Tibial nerve (tissue), 4 donors: ENCODE measurements around the gene TRAPPC6A. TPM values are rescaled to one million over a fixed set of nuclear protein-coding genes. Genes with fewer than 3 reads are reported as not detected.

Source experiments
- DNase-seq, 2 donors: peaks; one replicate each; pipeline ENCODE4 v3.0.0-alpha.2; 2019; ENCODE audit warnings: low spot score in 2 of 2
- H3K27ac ChIP-seq, 4 donors: fragments of 200-600 bp; sonication (generic) in 3 of 4; one replicate each; pipeline ENCODE4 v1.5.1; 2017 to 2019; ENCODE audit warnings: mild to moderate bottlenecking in 1 of 4
- H3K27me3 ChIP-seq, 2 donors: fragments of 200-600 bp; sonication (generic) in 1 of 2; one replicate each; pipeline versions ENCODE4 v1.5.1 to v1.6.0; 2017 to 2019
- H3K36me3 ChIP-seq, 3 donors: fragments of 200-600 bp; sonication (generic); one replicate each; pipeline ENCODE4 v1.5.1; 2018 to 2019
- H3K4me1 ChIP-seq, 4 donors: fragments of 200-600 bp; sonication (generic) in 3 of 4; one replicate each; pipeline ENCODE4 v1.5.1; 2017 to 2019
- H3K4me3 ChIP-seq, 4 donors: fragments of 200-600 bp; sonication (generic) in 3 of 4; one replicate each; pipeline ENCODE4 v1.5.1; 2017 to 2019; ENCODE audit warnings: mild to moderate bottlenecking in 1 of 4, moderate library complexity in 1 of 4
- H3K9me3 ChIP-seq, 4 donors: fragments of 200-600 bp; sonication (generic) in 3 of 4; one replicate each; pipeline ENCODE4 v1.5.1; 2017 to 2019
- EP300 ChIP-seq, 2 donors: sonication (generic); formaldehyde crosslinking; IDR thresholded peaks; one replicate each; pipeline ENCODE4 v1.6.1; 2017; ENCODE audit warnings: antibody characterized with exemption in 2 of 2, mild to moderate bottlenecking in 1 of 2
- POLR2A ChIP-seq, 2 donors: fragments of 450-650 bp; IDR thresholded peaks; one replicate each; pipeline ENCODE4 v1.6.1; 2017; ENCODE audit warnings: antibody characterized with exemption in 2 of 2, mild to moderate bottlenecking in 2 of 2, moderate library complexity in 2 of 2
- WGBS, 2 donors: methylation state at CpG; one replicate each; pipeline ENCODE4 v1.1.5; 2018; 5-methylcytosine and 5-hydroxymethylcytosine counted together
- total RNA-seq, 4 donors: library from RNA; depleted of rRNA; stranded (reverse); fragments of >200 nt; gene quantifications; one replicate each; pipeline ENCODE4 v1.1.0, GENCODE V29; 2016
- TF ChIP-seq, protein P1 (sequence below), 5 experiments: fragments of 200-600 bp in 3 of 5; fragments of 450-650 bp in 2 of 5; sonication (generic) in 3 of 5; IDR thresholded peaks; one replicate each; pipeline ENCODE4 v1.5.1; 2016 to 2019; ENCODE audit warnings: antibody characterized with exemption in 5 of 5, mild to moderate bottlenecking in 3 of 5, moderate library complexity in 2 of 5

TRAPPC6A gene
- total RNA-seq, 4 donors from 2014 or later = 13.5 to 52.9 (median 29.1) TPM

DNA sequence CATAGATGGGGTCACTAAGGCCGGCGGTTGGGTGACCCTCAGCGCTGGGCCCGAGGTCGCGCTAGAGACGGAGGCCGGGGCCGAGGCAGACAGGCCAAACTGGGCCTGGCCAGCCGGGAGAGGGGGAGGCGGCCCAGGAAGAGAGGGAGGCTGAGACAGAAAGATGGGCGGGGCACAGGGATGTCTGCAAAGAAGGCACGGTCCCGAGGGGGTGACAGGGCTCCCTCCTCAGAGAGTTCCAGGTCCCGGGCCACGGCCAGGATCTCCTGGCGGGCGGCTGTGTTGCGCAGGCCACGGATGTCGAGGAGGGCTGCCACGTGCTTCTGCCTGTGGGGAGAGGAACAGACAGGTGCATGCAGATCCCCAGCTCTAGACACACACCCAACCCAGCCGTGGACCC lies 35.0 kb upstream of the TRAPPC6A start:
- Histone ChIP-seq H3K4me3 (no peak overlapping the region), H3K4me1 (peaks cover 0 to 33% (median 4%) of the 10 kb centered on the region in 4 donors), H3K9me3 (no peaks in the 10 kb centered on the region), H3K27ac (no peak overlapping the region), H3K27me3 (peaks cover 0 to 36% of the 10 kb centered on the region in 2 donors), H3K36me3 (no peaks in the 10 kb centered on the region)
- WGBS, 2 donors = 75 to 78% methylated on average over 19 to 23 of the region's 23 CpGs
- DNase-seq = no peak
- TF ChIP-seq EP300 (IDR thresholded peaks at IDR 0.05) (no peak), POLR2A (IDR thresholded peaks at IDR 0.05) (no peak)
- TF ChIP-seq, protein P1, sequence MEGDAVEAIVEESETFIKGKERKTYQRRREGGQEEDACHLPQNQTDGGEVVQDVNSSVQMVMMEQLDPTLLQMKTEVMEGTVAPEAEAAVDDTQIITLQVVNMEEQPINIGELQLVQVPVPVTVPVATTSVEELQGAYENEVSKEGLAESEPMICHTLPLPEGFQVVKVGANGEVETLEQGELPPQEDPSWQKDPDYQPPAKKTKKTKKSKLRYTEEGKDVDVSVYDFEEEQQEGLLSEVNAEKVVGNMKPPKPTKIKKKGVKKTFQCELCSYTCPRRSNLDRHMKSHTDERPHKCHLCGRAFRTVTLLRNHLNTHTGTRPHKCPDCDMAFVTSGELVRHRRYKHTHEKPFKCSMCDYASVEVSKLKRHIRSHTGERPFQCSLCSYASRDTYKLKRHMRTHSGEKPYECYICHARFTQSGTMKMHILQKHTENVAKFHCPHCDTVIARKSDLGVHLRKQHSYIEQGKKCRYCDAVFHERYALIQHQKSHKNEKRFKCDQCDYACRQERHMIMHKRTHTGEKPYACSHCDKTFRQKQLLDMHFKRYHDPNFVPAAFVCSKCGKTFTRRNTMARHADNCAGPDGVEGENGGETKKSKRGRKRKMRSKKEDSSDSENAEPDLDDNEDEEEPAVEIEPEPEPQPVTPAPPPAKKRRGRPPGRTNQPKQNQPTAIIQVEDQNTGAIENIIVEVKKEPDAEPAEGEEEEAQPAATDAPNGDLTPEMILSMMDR (IDR thresholded peaks at IDR 0.05) = no peak

DNA sequence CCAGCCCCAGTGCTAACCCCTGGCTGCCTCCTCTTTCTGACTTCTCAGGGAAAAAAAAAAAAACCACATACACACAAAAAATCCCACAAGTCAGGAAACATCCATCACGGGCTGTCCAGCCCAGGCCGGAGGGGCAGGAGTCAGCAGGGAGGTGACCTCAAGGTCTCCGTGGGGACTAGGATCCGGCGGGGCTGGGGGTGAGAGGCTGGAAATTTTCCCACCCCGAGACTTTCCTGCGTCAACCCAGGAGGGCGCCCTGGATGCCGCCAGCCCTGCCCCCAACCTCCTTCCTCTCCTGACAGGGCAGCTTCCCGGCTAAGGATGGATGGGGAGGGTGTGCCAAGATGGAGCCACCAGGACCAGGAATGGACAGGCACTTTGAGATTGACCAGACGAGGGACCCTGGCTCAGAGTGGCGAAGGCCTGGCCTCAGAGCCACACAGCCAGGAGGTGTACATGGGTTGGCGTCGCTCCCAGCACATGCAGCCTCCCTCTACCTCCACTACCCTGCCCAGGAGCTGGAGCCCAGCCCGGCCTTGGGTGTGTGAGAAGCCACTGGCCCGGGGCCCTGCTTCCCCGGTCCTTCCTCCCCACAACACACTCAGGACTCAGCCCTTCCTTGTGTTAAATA lies 33.8 kb upstream of the TRAPPC6A start:
- H3K27ac ChIP-seq = peak overlapping the region in 2 of 4 donors; percentile 18 to 54
- no peaks in the 10 kb centered on the region for H3K36me3 ChIP-seq
- WGBS, 2 donors = 19 to 26% methylated on average over 16 of the region's 17 CpGs
- no peaks in the 10 kb centered on the region for H3K9me3 ChIP-seq
- no peak overlapping the region for H3K4me3 ChIP-seq
- peaks cover 0 to 22% (median under 1%) of the 10 kb centered on the region in 4 donors for H3K4me1 ChIP-seq
- TF ChIP-seq POLR2A (IDR thresholded peaks at IDR 0.05) (no peak), EP300 (IDR thresholded peaks at IDR 0.05) (peak in 1 of 2 donors; percentile 13)
- TF ChIP-seq, protein P1 (IDR thresholded peaks at IDR 0.05) = no peak
- DNase-seq = peak in 1 of 2 donors; percentile 21
- peaks cover 0 to 25% of the 10 kb centered on the region in 2 donors for H3K27me3 ChIP-seq

DNA sequence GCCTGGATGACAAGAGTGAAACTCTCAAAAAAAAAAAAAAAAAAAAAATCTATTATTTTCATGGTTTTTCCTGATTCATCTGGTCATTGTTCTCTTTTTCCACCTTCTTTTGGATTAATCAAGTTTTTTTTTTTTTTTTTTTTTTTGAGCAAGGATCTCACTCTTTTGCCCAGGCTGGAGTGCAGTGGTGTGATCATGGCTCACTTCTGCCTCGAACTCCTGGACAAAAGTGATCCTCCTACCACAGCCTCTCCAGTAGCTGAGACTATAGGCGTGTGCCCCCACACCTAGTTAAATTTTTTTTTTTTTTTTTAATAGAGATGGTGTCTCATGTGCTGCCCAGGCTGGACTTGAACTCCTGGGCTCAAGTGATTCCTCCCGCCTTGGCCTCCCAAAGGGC lies 28.3 kb upstream of the TRAPPC6A start:
- H3K27ac ChIP-seq = no peak overlapping the region
- H3K36me3 ChIP-seq = no peaks in the 10 kb centered on the region
- TF ChIP-seq POLR2A (IDR thresholded peaks at IDR 0.05) (no peak), EP300 (IDR thresholded peaks at IDR 0.05) (no peak)
- TF ChIP-seq, protein P1 (IDR thresholded peaks at IDR 0.05) = no peak
- no peak for DNase-seq
- peaks cover 0 to 6% (median 0%) of the 10 kb centered on the region in 4 donors for H3K4me1 ChIP-seq
- 90 to 92% methylated on average over 3 of the region's 3 CpGs for WGBS, 2 donors
- no peaks in the 10 kb centered on the region for H3K27me3 ChIP-seq
- no peak overlapping the region for H3K4me3 ChIP-seq
- H3K9me3 ChIP-seq = no peaks in the 10 kb centered on the region

DNA sequence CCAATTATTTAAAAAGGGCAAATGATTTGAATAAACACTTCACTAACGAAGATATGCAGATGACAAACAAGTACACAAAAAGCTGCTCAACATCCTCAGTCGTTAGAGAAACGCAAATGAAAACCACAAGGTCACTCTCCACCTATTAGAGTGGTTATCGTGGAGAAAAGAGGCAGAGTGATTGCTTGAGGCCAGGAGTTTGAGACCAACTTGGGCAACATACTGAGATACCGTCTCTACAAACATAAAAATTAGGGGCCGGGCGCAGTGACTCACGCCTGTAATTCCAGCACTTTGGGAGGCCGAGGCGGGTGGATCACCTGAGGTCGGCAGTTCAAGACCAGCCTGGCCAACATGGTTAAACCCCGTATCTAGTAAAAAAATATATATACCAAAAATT lies 27.8 kb upstream of the TRAPPC6A start:
- H3K27ac ChIP-seq = no peak overlapping the region
- peaks cover 0 to 6% (median 0%) of the 10 kb centered on the region in 4 donors for H3K4me1 ChIP-seq
- no peaks in the 10 kb centered on the region for H3K36me3 ChIP-seq
- H3K27me3 ChIP-seq = no peaks in the 10 kb centered on the region
- no peak overlapping the region for H3K4me3 ChIP-seq
- 82% methylated on average over 12 of the region's 12 CpGs for WGBS, 2 donors
- no peak for TF ChIP-seq POLR2A (IDR thresholded peaks at IDR 0.05)
- no peak for TF ChIP-seq EP300 (IDR thresholded peaks at IDR 0.05)
- TF ChIP-seq, protein P1 (IDR thresholded peaks at IDR 0.05) = no peak
- DNase-seq = no peak
- no peaks in the 10 kb centered on the region for H3K9me3 ChIP-seq

DNA sequence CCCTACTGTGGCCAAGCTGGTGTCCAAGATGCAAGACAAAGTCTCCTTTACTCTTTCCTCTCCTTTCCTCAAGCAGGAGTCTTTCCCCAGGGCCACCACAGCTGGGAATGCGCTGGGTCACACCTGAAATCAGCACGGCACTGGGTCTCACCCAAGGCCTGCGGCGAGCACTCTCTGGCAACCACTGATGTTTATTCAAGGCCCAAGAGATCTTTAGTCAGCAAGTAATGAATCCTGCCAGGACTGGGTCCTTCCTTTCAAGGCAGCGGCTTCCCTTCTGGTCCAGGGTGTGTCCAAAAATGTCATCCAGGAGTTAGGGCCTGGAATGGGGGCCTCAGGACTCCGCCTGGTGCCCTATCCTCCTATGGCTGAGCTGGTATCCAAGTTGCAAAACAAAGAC lies 24.6 kb upstream of the TRAPPC6A start:
- no peaks in the 10 kb centered on the region for H3K36me3 ChIP-seq
- no peak for DNase-seq
- H3K4me3 ChIP-seq = no peak overlapping the region
- H3K27ac ChIP-seq = no peak overlapping the region
- TF ChIP-seq EP300 (IDR thresholded peaks at IDR 0.05) = no peak
- H3K9me3 ChIP-seq = no peaks in the 10 kb centered on the region
- WGBS, 2 donors = 70 to 94% methylated on average over 6 of the region's 6 CpGs
- peaks cover 0 to 6% (median 0%) of the 10 kb centered on the region in 4 donors for H3K4me1 ChIP-seq
- H3K27me3 ChIP-seq = no peaks in the 10 kb centered on the region
